HEK293 (cell line): ENCODE measurements around the gene SLC8A2.

ENCODE experiments used
- CTCF ChIA-PET: fragments of 350-600 bp; formaldehyde crosslinking; extraction: SDS; loops from one replicate; lab custom pipeline; 2021; ENCODE audit warnings: antibody characterized with exemption; lab: Yijun Ruan, JAX
- POLR2A ChIA-PET: fragments of 300-600 bp; formaldehyde crosslinking; extraction: SDS; loops from one replicate; lab custom pipeline; 2020; ENCODE audit warnings: antibody characterized with exemption, inconsistent platforms; lab: Yijun Ruan, JAX
- H3K27ac ChIP-seq: fragments of 200-500 bp; sonication (Bioruptor generic); 2 replicates; pipeline ENCODE4 v1.5.1; 2014; ENCODE audit warnings: low read depth, low read length, control low read depth, inconsistent platforms; ENCODE audit errors: extremely low read depth
- H3K36me3 ChIP-seq, 2 experiments: fragments of 200-500 bp in 1 of 2; sonication (Bioruptor generic) in 1 of 2; 1 replicate in 1 of 2; 2 replicates in 1 of 2; pipeline ENCODE4 v1.5.1; 2014 to 2017; ENCODE audit warnings: inconsistent platforms in 2 of 2, low read length in 2 of 2; ENCODE audit not compliant: control insufficient read depth in 2 of 2, insufficient read depth in 1 of 2
- H3K4me1 ChIP-seq: fragments of 200-500 bp; sonication (Bioruptor generic); 2 replicates; pipeline ENCODE4 v1.5.1; 2014; ENCODE audit warnings: mild to moderate bottlenecking, low read length, inconsistent platforms; ENCODE audit not compliant: control insufficient read depth, insufficient read depth
- H3K4me3 ChIP-seq: 2 replicates; pipeline ENCODE4 v1.5.1; 2011; ENCODE audit warnings: low read depth, mild to moderate bottlenecking, control low read depth, low read length, moderate library complexity
- H3K9me3 ChIP-seq: fragments of 200-500 bp; sonication (Bioruptor generic); 2 replicates; pipeline ENCODE4 v1.5.1; 2014; ENCODE audit warnings: low read depth, low read length, inconsistent platforms; ENCODE audit not compliant: control insufficient read depth, insufficient read depth
- AEBP2 ChIP-seq: fragments of 450-650 bp; formaldehyde crosslinking; IDR thresholded peaks from 2 replicates; pipeline ENCODE4 v1.5.1; 2016; ENCODE audit warnings: missing biosample characterization, missing genetic modification characterization, borderline replicate concordance
- PRDM4 ChIP-seq: fragments of 450-650 bp; formaldehyde crosslinking; IDR thresholded peaks from 2 replicates; pipeline ENCODE4 v1.5.1; 2017; ENCODE audit warnings: missing biosample characterization, missing genetic modification characterization
- YY2 ChIP-seq: fragments of 450-650 bp; formaldehyde crosslinking; IDR thresholded peaks from 2 replicates; pipeline ENCODE4 v1.5.1; 2016; ENCODE audit warnings: missing biosample characterization, missing genetic modification characterization
- ZBTB26 ChIP-seq: fragments of 450-650 bp; formaldehyde crosslinking; optimal IDR thresholded peaks from 2 replicates; pipeline ENCODE3; 2016; ENCODE audit warnings: missing biosample characterization, mild to moderate bottlenecking, missing genetic modification characterization
- ZIC2 ChIP-seq: fragments of 450-650 bp; formaldehyde crosslinking; IDR thresholded peaks from 2 replicates; pipeline ENCODE4 v1.5.1; 2016; ENCODE audit warnings: missing biosample characterization, missing genetic modification characterization
- ZNF112 ChIP-seq: fragments of 450-650 bp; formaldehyde crosslinking; IDR thresholded peaks from 2 replicates; pipeline ENCODE4 v1.5.0; 2017; ENCODE audit warnings: missing biosample characterization, missing genetic modification characterization
- ZNF133 ChIP-seq: fragments of 450-650 bp; formaldehyde crosslinking; IDR thresholded peaks from 2 replicates; pipeline ENCODE4 v1.5.1; 2016; ENCODE audit warnings: missing biosample characterization, missing genetic modification characterization
- ZNF18 ChIP-seq: fragments of 450-650 bp; formaldehyde crosslinking; IDR thresholded peaks from 2 replicates; pipeline ENCODE4 v1.5.1; 2016; ENCODE audit warnings: missing biosample characterization, missing genetic modification characterization
- ZNF214 ChIP-seq: fragments of 450-650 bp; formaldehyde crosslinking; IDR thresholded peaks from 2 replicates; pipeline ENCODE4 v1.5.1; 2017; ENCODE audit warnings: missing biosample characterization, mild to moderate bottlenecking, missing genetic modification characterization, borderline replicate concordance
- ZNF266 ChIP-seq: fragments of 450-650 bp; formaldehyde crosslinking; IDR thresholded peaks from 2 replicates; pipeline ENCODE4 v1.5.1; 2016; ENCODE audit warnings: missing biosample characterization, missing genetic modification characterization, low read depth
- ZNF341 ChIP-seq: fragments of 450-650 bp; formaldehyde crosslinking; IDR thresholded peaks from 2 replicates; pipeline ENCODE4; 2016; ENCODE audit warnings: low read depth, missing biosample characterization, missing genetic modification characterization
- ZNF350 ChIP-seq: fragments of 450-650 bp; formaldehyde crosslinking; IDR thresholded peaks from 2 replicates; pipeline ENCODE4 v1.5.0; 2017; ENCODE audit warnings: missing biosample characterization, mild to moderate bottlenecking, missing genetic modification characterization
- ZNF354C ChIP-seq: fragments of 450-650 bp; formaldehyde crosslinking; IDR thresholded peaks from 2 replicates; pipeline ENCODE4 v1.5.1; 2016; ENCODE audit warnings: missing biosample characterization, missing genetic modification characterization, low read depth, borderline replicate concordance
- ZNF391 ChIP-seq: fragments of 450-650 bp; formaldehyde crosslinking; IDR thresholded peaks from 2 replicates; pipeline ENCODE4 v1.5.1; 2016; ENCODE audit warnings: low read depth, missing biosample characterization, missing genetic modification characterization, borderline replicate concordance
- ZNF423 ChIP-seq: fragments of 450-650 bp; formaldehyde crosslinking; IDR thresholded peaks from 2 replicates; pipeline ENCODE4 v1.5.1; 2016; ENCODE audit warnings: missing biosample characterization, missing genetic modification characterization
- ZNF426 ChIP-seq: fragments of 450-650 bp; formaldehyde crosslinking; IDR thresholded peaks from 2 replicates; pipeline ENCODE4 v1.5.1; 2017; ENCODE audit warnings: missing biosample characterization, missing genetic modification characterization, mild to moderate bottlenecking, inconsistent platforms, moderate library complexity
- ZNF48 ChIP-seq: fragments of 450-650 bp; formaldehyde crosslinking; IDR thresholded peaks from 2 replicates; pipeline ENCODE4 v1.5.1; 2016; ENCODE audit warnings: missing biosample characterization, missing genetic modification characterization
- ZNF488 ChIP-seq: fragments of 450-650 bp; formaldehyde crosslinking; IDR thresholded peaks from 2 replicates; pipeline ENCODE4 v1.5.1; 2016; ENCODE audit warnings: missing biosample characterization, missing genetic modification characterization
- ZNF585B ChIP-seq: fragments of 450-650 bp; formaldehyde crosslinking; IDR thresholded peaks from 2 replicates; pipeline ENCODE4 v1.5.1; 2016; ENCODE audit warnings: missing biosample characterization, missing genetic modification characterization
- ZNF626 ChIP-seq: fragments of 450-650 bp; sonication (Bioruptor Pico); formaldehyde crosslinking; IDR thresholded peaks from 2 replicates; pipeline ENCODE4 v1.5.1; 2018; ENCODE audit warnings: missing biosample characterization, missing genetic modification characterization, inconsistent platforms
- ZNF792 ChIP-seq: fragments of 450-650 bp; formaldehyde crosslinking; IDR thresholded peaks from 2 replicates; pipeline ENCODE4 v1.5.1; 2016; ENCODE audit warnings: missing biosample characterization, missing genetic modification characterization
- ZNF843 ChIP-seq: fragments of 450-650 bp; formaldehyde crosslinking; IDR thresholded peaks from 2 replicates; pipeline ENCODE4 v1.5.1; 2016; ENCODE audit warnings: missing biosample characterization, missing genetic modification characterization
- ZSCAN18 ChIP-seq: fragments of 450-650 bp; formaldehyde crosslinking; IDR thresholded peaks from 2 replicates; pipeline ENCODE4 v1.5.1; 2016; ENCODE audit warnings: missing biosample characterization, missing genetic modification characterization

SLC8A2 gene

GRCh38 chr19:47497821-47498520 is 26.3 kb upstream of the SLC8A2 start:
- ChIA-PET CTCF (interaction anchor here (0.6 to 1.1 kb wide), 3 partner anchors 14 to 224 kb away, joined by 3 to 5 read pairs (median 3); partner anchors contain the start of gene KPTN), POLR2A (no interaction called here)
- no peaks in the 10 kb centered on the region for H3K9me3 ChIP-seq
- no peak overlapping the region for H3K27ac ChIP-seq
- no peak for TF ChIP-seq YY2 (tag by site-specific recombination)
- TF ChIP-seq ZNF341 (tag by site-specific recombination), result no peak
- no peak for TF ChIP-seq ZNF423 (tag by site-specific recombination)
- TF ChIP-seq ZNF626, result no peak
- no peak for TF ChIP-seq ZNF48 (tag by site-specific recombination)
- peak; percentile 95 for TF ChIP-seq ZIC2
- no peaks in the 10 kb centered on the region for H3K4me1 ChIP-seq
- H3K36me3 ChIP-seq, result peaks cover 13 to 82% of the 10 kb centered on the region in 2 experiments
- no peak overlapping the region for H3K4me3 ChIP-seq

GRCh38 chr19:47497050-47497766 is 25.5 kb upstream of the SLC8A2 start:
- CTCF ChIA-PET, result interaction anchor here (0.7 to 1.9 kb wide), 2 partner anchors 13 to 55 kb away, joined by 3 to 7 read pairs; partner anchors contain the start of gene KPTN
- no peak overlapping the region for H3K4me3 ChIP-seq
- no peak overlapping the region for H3K27ac ChIP-seq
- TF ChIP-seq ZNF350 (tag by site-specific recombination), result no peak
- TF ChIP-seq ZNF354C (tag by site-specific recombination), result no peak
- TF ChIP-seq ZNF214 (tag by site-specific recombination), result no peak
- no peak for TF ChIP-seq ZNF133
- TF ChIP-seq ZNF18 (tag by site-specific recombination), result no peak
- no peak for TF ChIP-seq PRDM4 (tag by site-specific recombination)
- TF ChIP-seq ZNF426 (tag by site-specific recombination), result no peak
- TF ChIP-seq ZNF266 (tag by site-specific recombination), result no peak
- TF ChIP-seq ZSCAN18 (tag by site-specific recombination), result no peak
- no peak for TF ChIP-seq ZNF843 (tag by site-specific recombination)
- TF ChIP-seq ZNF488, result no peak
- TF ChIP-seq ZNF585B (tag by site-specific recombination), result no peak
- no peak for TF ChIP-seq ZNF792 (tag by site-specific recombination)
- no peak for TF ChIP-seq ZBTB26 (tag by site-specific recombination)
- TF ChIP-seq ZNF391 (tag by site-specific recombination), result no peak
- no peak for TF ChIP-seq AEBP2 (tag by site-specific recombination)
- no peak for TF ChIP-seq ZNF112 (tag by site-specific recombination)
- POLR2A ChIA-PET, result no interaction called here
- H3K4me1 ChIP-seq, result no peaks in the 10 kb centered on the region
- H3K9me3 ChIP-seq, result no peaks in the 10 kb centered on the region
- peaks cover 5 to 83% of the 10 kb centered on the region in 2 experiments; a peak in 2 of 3 replicates for H3K36me3 ChIP-seq
